K562 (cell line): Measurements from ENCODE around the gene PRELID2. TPM values are rescaled to one million over a fixed set of nuclear protein-coding genes. Genes with fewer than 3 reads are reported as not detected.

ENCODE experiments used
- ARID2 ChIP-seq: fragments of 450-650 bp; IDR thresholded peaks from 2 replicates; pipeline ENCODE4 v1.6.1; 2017; ENCODE audit warnings: antibody characterized with exemption, mild to moderate bottlenecking
- CREB5 ChIP-seq: fragments of 250-450 bp; sonication (Bioruptor Pico); IDR thresholded peaks from 2 replicates; pipeline ENCODE4 v1.5.0; 2020; ENCODE audit warnings: mild to moderate bottlenecking
- KDM1A ChIP-seq, 2 experiments: fragments of 450-650 bp; IDR thresholded peaks; 2 replicates each; pipeline ENCODE4 v1.6.1; 2016; ENCODE audit warnings: mild to moderate bottlenecking in 2 of 2
- MAFG ChIP-seq: fragments of 450-650 bp; conservative IDR thresholded peaks from 2 replicates; pipeline ENCODE4 v1.6.1; 2016; ENCODE audit warnings: missing genetic modification characterization, missing compliant biosample characterization
- RBM25 ChIP-seq: fragments of 200-400 bp; formaldehyde crosslinking; IDR thresholded peaks from 2 replicates; pipeline ENCODE4 v1.6.1; 2018; ENCODE audit warnings: low read length, low read depth, moderate library complexity; ENCODE audit not compliant: severe bottlenecking
- ZBTB40 ChIP-seq, 2 experiments: fragments of 450-650 bp in 1 of 2; sonication (generic) in 1 of 2; formaldehyde crosslinking in 1 of 2; IDR thresholded peaks; 2 replicates each; pipeline versions ENCODE4 v1.7.1 to v1.9.0; 2016 to 2022; ENCODE audit warnings: inconsistent platforms in 1 of 2, mild to moderate bottlenecking in 1 of 2, missing genetic modification reagents in 1 of 2
- ZEB2 ChIP-seq: fragments of 450-650 bp; IDR thresholded peaks from 2 replicates; pipeline ENCODE4 v1.6.1; 2016
- ZNF124 ChIP-seq: sonication (generic); formaldehyde crosslinking; IDR thresholded peaks from 2 replicates; pipeline ENCODE4 v1.8.1; 2022; ENCODE audit warnings: missing genetic modification reagents
- ZZZ3 ChIP-seq: fragments of 450-650 bp; IDR thresholded peaks from 2 replicates; pipeline ENCODE4 v1.6.1; 2016; ENCODE audit warnings: antibody characterized with exemption, mild to moderate bottlenecking, moderate library complexity
- polyA plus RNA-seq, 8 experiments: library from polyadenylated mRNA; depleted of rRNA in 4 of 8; stranded (reverse) in 5 of 8; unstranded in 3 of 8; fragments of >200 nt; fragmentation: Nextera tagmentation in 2 of 8; fragmentation: Illumina TruSeq in 1 of 8; extraction: Ambion mirVana in 2 of 8; extraction: Trizol in 1 of 8; gene quantifications; 2 replicates each; pipeline versions ENCODE4 v1.2.1 to v1.2.3, GENCODE V29; 2011 to 2014; ENCODE audit warnings: inconsistent platforms in 1 of 8, missing spikeins in 1 of 8
- total RNA-seq, 7 experiments: library from RNA; depleted of rRNA in 6 of 7; stranded (reverse); fragments of >200 nt in 6 of 7; fragmentation: Illumina TruSeq in 2 of 7; extraction: Trizol in 2 of 7; gene quantifications; 2 replicates each; pipeline versions ENCODE4 v1.2.1 to v1.2.3, GENCODE V29; 2011 to 2021; ENCODE audit warnings: low replicate concordance in 1 of 7
- TF ChIP-seq, protein P1 (sequence below): sonication (generic); formaldehyde crosslinking; IDR thresholded peaks from 2 replicates; pipeline ENCODE4 v1.8.0; 2023; ENCODE audit warnings: mild to moderate bottlenecking, missing genetic modification reagents
- TF ChIP-seq, protein P2 (sequence below): sonication (generic); formaldehyde crosslinking; IDR thresholded peaks from 2 replicates; pipeline ENCODE4 v1.5.0; 2020; ENCODE audit warnings: missing genetic modification reagents

Gene PRELID2
- total and polyA plus RNA-seq, 9 of the 15 experiments (the other 6 are each of a cell fraction or from before 2014, with no cell fraction given), result 6.4 to 68.2 (median 28.8) TPM

DNA sequence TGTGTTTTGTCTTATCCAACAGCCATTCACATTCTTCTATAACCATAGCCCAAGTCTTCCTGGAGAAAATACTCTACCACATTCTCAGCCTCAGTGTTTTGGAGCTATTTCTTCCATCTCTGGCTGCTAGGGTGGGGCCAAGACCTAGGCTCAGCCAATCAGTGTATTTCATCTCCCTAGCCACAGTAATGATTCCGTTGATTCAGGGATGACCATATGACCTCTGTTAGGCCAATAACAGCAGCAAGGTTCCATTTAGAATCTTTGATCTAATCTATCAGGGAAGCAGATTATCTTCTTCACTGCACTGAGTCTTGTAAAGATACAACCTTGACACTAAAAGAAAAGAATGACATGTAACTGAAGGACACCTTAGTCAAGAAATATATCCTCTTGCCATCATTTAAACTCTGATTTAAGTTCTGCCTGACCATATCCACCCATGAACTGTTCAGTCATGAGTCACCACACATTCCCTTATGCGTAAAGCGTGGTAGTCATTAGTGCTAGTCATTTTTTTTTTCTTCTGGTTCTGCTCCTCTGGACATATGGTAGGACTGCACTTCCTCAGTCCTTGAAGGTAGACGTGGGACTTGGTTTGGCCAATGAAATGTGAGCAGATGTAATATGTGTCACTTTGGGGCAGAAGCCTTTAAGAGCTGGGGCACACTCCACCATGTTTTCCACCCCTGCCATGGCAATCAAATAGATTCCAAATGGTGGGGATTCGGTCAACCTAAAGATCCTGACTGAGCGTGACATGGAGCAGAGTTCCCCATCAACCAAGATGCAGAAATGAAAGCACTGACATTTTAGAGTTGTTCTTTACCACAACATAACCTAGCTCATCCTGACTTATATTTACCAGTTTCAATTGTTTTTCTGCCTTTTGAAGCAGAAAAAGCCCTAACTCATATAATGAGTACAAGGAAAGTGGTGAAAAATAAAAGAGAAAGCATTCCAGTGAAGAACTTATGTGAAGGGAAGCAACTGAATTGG is 12.7 kb upstream of the PRELID2 start (continued):
- TF ChIP-seq, protein P1, sequence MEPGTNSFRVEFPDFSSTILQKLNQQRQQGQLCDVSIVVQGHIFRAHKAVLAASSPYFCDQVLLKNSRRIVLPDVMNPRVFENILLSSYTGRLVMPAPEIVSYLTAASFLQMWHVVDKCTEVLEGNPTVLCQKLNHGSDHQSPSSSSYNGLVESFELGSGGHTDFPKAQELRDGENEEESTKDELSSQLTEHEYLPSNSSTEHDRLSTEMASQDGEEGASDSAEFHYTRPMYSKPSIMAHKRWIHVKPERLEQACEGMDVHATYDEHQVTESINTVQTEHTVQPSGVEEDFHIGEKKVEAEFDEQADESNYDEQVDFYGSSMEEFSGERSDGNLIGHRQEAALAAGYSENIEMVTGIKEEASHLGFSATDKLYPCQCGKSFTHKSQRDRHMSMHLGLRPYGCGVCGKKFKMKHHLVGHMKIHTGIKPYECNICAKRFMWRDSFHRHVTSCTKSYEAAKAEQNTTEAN (CRISPR knock-in tag), result 0 out of 2 replicates have a peak, but pooled peaks have one; percentile 59
- no peak for TF ChIP-seq CREB5 (CRISPR knock-in tag)
- no peak for TF ChIP-seq ARID2
- TF ChIP-seq ZZZ3, result no peak
- no peak for TF ChIP-seq ZBTB40 (IDR thresholded peaks at IDR 0.05)
- TF ChIP-seq ZBTB40 (CRISPR knock-in tag; IDR thresholded peaks at IDR 0.05), result 0 out of 2 replicates have a peak, but pooled peaks have one; percentile 27
- TF ChIP-seq MAFG, result no peak
- 0 out of 4 replicates have a peak, but pooled peaks of 1 of the 2 experiments have one; percentile 29 for TF ChIP-seq KDM1A (IDR thresholded peaks at IDR 0.05)
- TF ChIP-seq ZNF124 (CRISPR knock-in tag), result no peak
- no peak for TF ChIP-seq ZEB2
- TF ChIP-seq, protein P2, sequence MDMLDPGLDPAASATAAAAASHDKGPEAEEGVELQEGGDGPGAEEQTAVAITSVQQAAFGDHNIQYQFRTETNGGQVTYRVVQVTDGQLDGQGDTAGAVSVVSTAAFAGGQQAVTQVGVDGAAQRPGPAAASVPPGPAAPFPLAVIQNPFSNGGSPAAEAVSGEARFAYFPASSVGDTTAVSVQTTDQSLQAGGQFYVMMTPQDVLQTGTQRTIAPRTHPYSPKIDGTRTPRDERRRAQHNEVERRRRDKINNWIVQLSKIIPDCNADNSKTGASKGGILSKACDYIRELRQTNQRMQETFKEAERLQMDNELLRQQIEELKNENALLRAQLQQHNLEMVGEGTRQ (CRISPR knock-in tag), result no peak
- TF ChIP-seq RBM25, result no peak
